Measurements from ENCODE around the gene SLC25A18.

Gene SLC25A18

GRCh38 chr22:17570851-17571631, 7.7 kb downstream of the SLC25A18 start:
- Histone ChIP-seq H3K27ac (ENCODE audit: low read depth, low read length) (no peak overlapping the region), H3K18ac (ENCODE audit: low read length) (no peak overlapping the region), H3K4me1 (ENCODE audit: control insufficient read depth, low read depth, low read length) (peaks cover 12% of the 10 kb centered on the region), H2BK120ac (ENCODE audit: low read depth, low read length) (no peak overlapping the region), H3K9ac (ENCODE audit: low read length) (peak overlapping the region; percentile 22), H2AK5ac (ENCODE audit: low read length) (no peak overlapping the region), H2BK5ac (ENCODE audit: low read length) (no peak overlapping the region), H3K4me2 (ENCODE audit: low read length) (no peak overlapping the region), H3K27me3 (ENCODE audit: insufficient read depth, low read length, poor library complexity) (no peaks in the 10 kb centered on the region), H3K4me3 (ENCODE audit: low read length) (no peak overlapping the region), H3K4ac (ENCODE audit: low read depth, low read length) (no peak overlapping the region), H3K79me2 (ENCODE audit: control insufficient read depth, insufficient read depth, low read length) (no peaks in the 10 kb centered on the region), H2BK15ac (replicated peaks; ENCODE audit: low read depth) (no peak overlapping the region), H3K79me1 (ENCODE audit: low read length) (no peaks in the 10 kb centered on the region), H3K56ac (ENCODE audit: low read length) (peak overlapping the region; percentile 58), H3K36me3 (ENCODE audit: control insufficient read depth, insufficient read depth, low read length) (no peaks in the 10 kb centered on the region), H3K23ac (ENCODE audit: low read length) (no peak overlapping the region), H4K5ac (ENCODE audit: low read length) (no peak overlapping the region), H4K8ac (ENCODE audit: low read depth, low read length) (no peak overlapping the region)
- peak; percentile 40 for DNase-seq
- WGBS (ENCODE audit: extremely low coverage, insufficient coverage, low lambda C conversion rate) = no CpG with 5 or more reads among the region's 21 CpGs

- Histone ChIP-seq H4K5ac (ENCODE audit: low read length) (no peak overlapping the region), H3K9ac (ENCODE audit: low read length) (no peak overlapping the region), H3K23ac (ENCODE audit: low read length) (no peak overlapping the region), H3K4ac (ENCODE audit: low read depth, low read length) (no peak overlapping the region), H4K8ac (ENCODE audit: low read depth, low read length) (no peak overlapping the region), H3K27ac (ENCODE audit: low read depth, low read length) (no peak overlapping the region), H3K79me1 (ENCODE audit: low read length) (no peaks in the 10 kb centered on the region), H2AK5ac (ENCODE audit: low read length) (no peak overlapping the region), H3K18ac (ENCODE audit: low read length) (no peak overlapping the region), H2BK120ac (ENCODE audit: low read depth, low read length) (no peak overlapping the region), H2BK15ac (replicated peaks; ENCODE audit: low read depth) (no peak overlapping the region), H3K27me3 (ENCODE audit: insufficient read depth, low read length, poor library complexity) (no peaks in the 10 kb centered on the region), H3K36me3 (ENCODE audit: control insufficient read depth, insufficient read depth, low read length) (no peaks in the 10 kb centered on the region), H3K4me3 (ENCODE audit: low read length) (no peak overlapping the region), H3K4me2 (ENCODE audit: low read length) (no peak overlapping the region), H3K4me1 (ENCODE audit: control insufficient read depth, low read depth, low read length) (peaks cover 7% of the 10 kb centered on the region), H3K56ac (ENCODE audit: low read length) (no peak overlapping the region), H3K79me2 (ENCODE audit: control insufficient read depth, insufficient read depth, low read length) (no peaks in the 10 kb centered on the region), H2BK5ac (ENCODE audit: low read length) (no peak overlapping the region)
- peak; percentile 26 for DNase-seq
- WGBS (ENCODE audit: extremely low coverage, insufficient coverage, low lambda C conversion rate) = no CpG with 5 or more reads among the region's 5 CpGs
Measured at GRCh38 chr22:17575151-17575550, 11.9 kb downstream of the SLC25A18 start.

GRCh38 chr22:17575681-17576080, 12.4 kb downstream of the SLC25A18 start:
- H3K23ac ChIP-seq (ENCODE audit: low read length) = no peak overlapping the region
- no peak overlapping the region for H3K4ac ChIP-seq (ENCODE audit: low read depth, low read length)
- no CpG with 5 or more reads among the region's 4 CpGs for WGBS (ENCODE audit: extremely low coverage, insufficient coverage, low lambda C conversion rate)
- no peak overlapping the region for H3K9ac ChIP-seq (ENCODE audit: low read length)
- no peak overlapping the region for H2AK5ac ChIP-seq (ENCODE audit: low read length)
- no peaks in the 10 kb centered on the region for H3K36me3 ChIP-seq (ENCODE audit: control insufficient read depth, insufficient read depth, low read length)
- no peak for DNase-seq
- no peak overlapping the region for H4K5ac ChIP-seq (ENCODE audit: low read length)
- H3K4me1 ChIP-seq (ENCODE audit: control insufficient read depth, low read depth, low read length) = peaks cover 9% of the 10 kb centered on the region
- H2BK120ac ChIP-seq (ENCODE audit: low read depth, low read length) = no peak overlapping the region
- H2BK15ac ChIP-seq (replicated peaks; ENCODE audit: low read depth) = no peak overlapping the region
- H3K56ac ChIP-seq (ENCODE audit: low read length) = no peak overlapping the region
- no peaks in the 10 kb centered on the region for H3K79me2 ChIP-seq (ENCODE audit: control insufficient read depth, insufficient read depth, low read length)
- no peaks in the 10 kb centered on the region for H3K79me1 ChIP-seq (ENCODE audit: low read length)
- H3K27me3 ChIP-seq (ENCODE audit: insufficient read depth, low read length, poor library complexity) = no peaks in the 10 kb centered on the region
- H3K18ac ChIP-seq (ENCODE audit: low read length) = no peak overlapping the region
- no peak overlapping the region for H3K27ac ChIP-seq (ENCODE audit: low read depth, low read length)
- no peak overlapping the region for H2BK5ac ChIP-seq (ENCODE audit: low read length)
- no peak overlapping the region for H4K8ac ChIP-seq (ENCODE audit: low read depth, low read length)
- H3K4me2 ChIP-seq (ENCODE audit: low read length) = no peak overlapping the region
- no peak overlapping the region for H3K4me3 ChIP-seq (ENCODE audit: low read length)

GRCh38 chr22:17576470-17576869, 13.2 kb downstream of the SLC25A18 start:
- H2BK15ac ChIP-seq (replicated peaks; ENCODE audit: low read depth) = no peak overlapping the region

GRCh38 chr22:17578136-17578754, 14.9 kb downstream of the SLC25A18 start:
- no peak for DNase-seq
- Histone ChIP-seq H2BK5ac (ENCODE audit: low read length) (no peak overlapping the region), H3K36me3 (ENCODE audit: control insufficient read depth, insufficient read depth, low read length) (no peaks in the 10 kb centered on the region), H2BK120ac (ENCODE audit: low read depth, low read length) (no peak overlapping the region), H2AK5ac (ENCODE audit: low read length) (no peak overlapping the region), H3K79me2 (ENCODE audit: control insufficient read depth, insufficient read depth, low read length) (no peaks in the 10 kb centered on the region), H4K8ac (ENCODE audit: low read depth, low read length) (no peak overlapping the region), H3K4me2 (ENCODE audit: low read length) (no peak overlapping the region), H3K27me3 (ENCODE audit: insufficient read depth, low read length, poor library complexity) (no peaks in the 10 kb centered on the region), H2BK15ac (replicated peaks; ENCODE audit: low read depth) (no peak overlapping the region), H3K9ac (ENCODE audit: low read length) (no peak overlapping the region), H3K18ac (ENCODE audit: low read length) (no peak overlapping the region), H3K4ac (ENCODE audit: low read depth, low read length) (no peak overlapping the region), H3K79me1 (ENCODE audit: low read length) (no peaks in the 10 kb centered on the region), H3K27ac (ENCODE audit: low read depth, low read length) (no peak overlapping the region), H3K4me1 (ENCODE audit: control insufficient read depth, low read depth, low read length) (peaks cover 5% of the 10 kb centered on the region), H3K4me3 (ENCODE audit: low read length) (no peak overlapping the region), H3K56ac (ENCODE audit: low read length) (no peak overlapping the region), H3K23ac (ENCODE audit: low read length) (peak overlapping the region; percentile 66), H4K5ac (ENCODE audit: low read length) (no peak overlapping the region)
- WGBS (ENCODE audit: extremely low coverage, insufficient coverage, low lambda C conversion rate) = no CpG with 5 or more reads among the region's 11 CpGs

More at GRCh38 chr22:17576470-17576869, 13.2 kb downstream of the SLC25A18 start:
- peak overlapping the region; percentile 73 for H3K56ac ChIP-seq (ENCODE audit: low read length)
- peak overlapping the region; percentile 38 for H3K9ac ChIP-seq (ENCODE audit: low read length)
- H4K8ac ChIP-seq (ENCODE audit: low read depth, low read length) = no peak overlapping the region
- no peaks in the 10 kb centered on the region for H3K79me2 ChIP-seq (ENCODE audit: control insufficient read depth, insufficient read depth, low read length)
- H3K27me3 ChIP-seq (ENCODE audit: insufficient read depth, low read length, poor library complexity) = no peaks in the 10 kb centered on the region
- no peak overlapping the region for H3K18ac ChIP-seq (ENCODE audit: low read length)
- H3K36me3 ChIP-seq (ENCODE audit: control insufficient read depth, insufficient read depth, low read length) = no peaks in the 10 kb centered on the region
- H3K4me3 ChIP-seq (ENCODE audit: low read length) = no peak overlapping the region
- H2BK120ac ChIP-seq (ENCODE audit: low read depth, low read length) = no peak overlapping the region
- H2BK5ac ChIP-seq (ENCODE audit: low read length) = peak overlapping the region; percentile 63
- no peak overlapping the region for H3K23ac ChIP-seq (ENCODE audit: low read length)
- no peak overlapping the region for H3K27ac ChIP-seq (ENCODE audit: low read depth, low read length)
- DNase-seq = peak; percentile 96
- H4K5ac ChIP-seq (ENCODE audit: low read length) = no peak overlapping the region
- H3K79me1 ChIP-seq (ENCODE audit: low read length) = no peaks in the 10 kb centered on the region
- WGBS (ENCODE audit: extremely low coverage, insufficient coverage, low lambda C conversion rate) = no CpG with 5 or more reads among the region's 6 CpGs
- peak overlapping the region; percentile 39 for H3K4ac ChIP-seq (ENCODE audit: low read depth, low read length)
- H2AK5ac ChIP-seq (ENCODE audit: low read length) = no peak overlapping the region
- H3K4me1 ChIP-seq (ENCODE audit: control insufficient read depth, low read depth, low read length) = peaks cover 5% of the 10 kb centered on the region
- H3K4me2 ChIP-seq (ENCODE audit: low read length) = no peak overlapping the region
